ENCODE data around the gene RAE1. TPM values are rescaled to one million over a fixed set of nuclear protein-coding genes. Genes with fewer than 3 reads are reported as not detected.

RAE1 gene
- total and polyA plus RNA-seq, 2 experiments from 2014 or later, result 35.4 to 43.3 TPM

- H3F3A ChIP-seq (replicated peaks; ENCODE audit: low read depth), result no peaks in the 10 kb centered on the region
- no peak for ATAC-seq
- peaks cover 64% of the 10 kb centered on the region for H3K36me3 Mint-ChIP-seq (ENCODE audit: low read depth)
- no peak overlapping the region for H3K4me3 ChIP-seq
- no peaks in the 10 kb centered on the region for H3K9me2 ChIP-seq (ENCODE audit: insufficient read depth)
- H3K27ac Mint-ChIP-seq, result peak overlapping the region; percentile 85
- TF ChIP-seq POLR2AphosphoS5 (IDR thresholded peaks at IDR 0.05; ENCODE audit: low read depth) (no peak), JUNB (IDR thresholded peaks at IDR 0.05; ENCODE audit: unreplicated experiment) (no peak), CREB1 (CRISPR knock-in tag; IDR thresholded peaks at IDR 0.05; ENCODE audit: low read depth) (no peak), CTCF (conservative IDR thresholded peaks at IDR 0.05; ENCODE audit: low read depth in 2 of 2) (no peak)
- H3K4me1 Mint-ChIP-seq, result peaks cover 21% of the 10 kb centered on the region
- H4K20me1 ChIP-seq (replicated peaks; ENCODE audit: insufficient read depth), result peaks cover 14% of the 10 kb centered on the region
- no peak for DNase-seq (ENCODE audit: low spot score)
- no peaks in the 10 kb centered on the region for H3K4me1 ChIP-seq (ENCODE audit: insufficient read depth)
- H3K27me3 ChIP-seq (ENCODE audit: insufficient read depth), result no peaks in the 10 kb centered on the region
- no peaks in the 10 kb centered on the region for H3K9me3 Mint-ChIP-seq
- 0 out of 2 replicates have a peak, but pooled peaks cover 6% of the 10 kb centered on the region for H3K36me3 ChIP-seq (ENCODE audit: insufficient read depth)
- no peak overlapping the region for H3K4me2 ChIP-seq
- H2AFZ ChIP-seq, result no peak overlapping the region
- H3K79me2 ChIP-seq (replicated peaks; ENCODE audit: insufficient read depth), result peaks cover 81% of the 10 kb centered on the region
- H3K4me3 Mint-ChIP-seq, result no peak overlapping the region
- H3K27me3 Mint-ChIP-seq (ENCODE audit: insufficient read depth, low read depth, poor library complexity), result peaks cover 7% of the 10 kb centered on the region
- no peak overlapping the region for H3K27ac ChIP-seq (ENCODE audit: low read depth)
These were observed 48.0 kb downstream of the RAE1 start for GRCh38 chr20:57398901-57399535.

GRCh38 chr20:57399587-57400155 is 48.6 kb downstream of the RAE1 start:
- peaks cover 75% of the 10 kb centered on the region for H3K79me2 ChIP-seq (replicated peaks; ENCODE audit: insufficient read depth)
- Mint-ChIP-seq H3K4me1 (peaks cover 16% of the 10 kb centered on the region), H3K27me3 (ENCODE audit: insufficient read depth, low read depth, poor library complexity) (peaks cover 7% of the 10 kb centered on the region), H3K27ac (peak overlapping the region; percentile 80; the same call in 1 of the 2 replicates), H3K36me3 (ENCODE audit: low read depth) (peaks cover 61% of the 10 kb centered on the region), H3K4me3 (no peak overlapping the region), H3K9me3 (no peaks in the 10 kb centered on the region)
- no peaks in the 10 kb centered on the region for H3K4me1 ChIP-seq (ENCODE audit: insufficient read depth)
- 0 out of 2 replicates have a peak, but pooled peaks cover 6% of the 10 kb centered on the region for H3K36me3 ChIP-seq (ENCODE audit: insufficient read depth)
- H3F3A ChIP-seq (replicated peaks; ENCODE audit: low read depth), result no peaks in the 10 kb centered on the region
- H4K20me1 ChIP-seq (replicated peaks; ENCODE audit: insufficient read depth), result peaks cover 13% of the 10 kb centered on the region
- ATAC-seq (no peak), DNase-seq (ENCODE audit: low spot score) (no peak)
- no peak overlapping the region for H3K4me3 ChIP-seq
- no peak overlapping the region for H3K27ac ChIP-seq (ENCODE audit: low read depth)
- no peaks in the 10 kb centered on the region for H3K27me3 ChIP-seq (ENCODE audit: insufficient read depth)
- H3K4me2 ChIP-seq, result no peak overlapping the region
- no peaks in the 10 kb centered on the region for H3K9me2 ChIP-seq (ENCODE audit: insufficient read depth)
- no peak overlapping the region for H2AFZ ChIP-seq
- TF ChIP-seq POLR2AphosphoS5 (IDR thresholded peaks at IDR 0.05; ENCODE audit: low read depth), result no peak
- TF ChIP-seq REST (IDR thresholded peaks at IDR 0.05; ENCODE audit: unreplicated experiment), result no peak
- no peak for TF ChIP-seq EZH2phosphoT487 (IDR thresholded peaks at IDR 0.05; ENCODE audit: unreplicated experiment)
- TF ChIP-seq ZNF462 (CRISPR knock-in tag; IDR thresholded peaks at IDR 0.05), result no peak
- no peak for TF ChIP-seq JUNB (IDR thresholded peaks at IDR 0.05; ENCODE audit: unreplicated experiment)
- no peak for TF ChIP-seq EZH2 (IDR thresholded peaks at IDR 0.05; ENCODE audit: low read depth, unreplicated experiment)
- TF ChIP-seq STAT1 (IDR thresholded peaks at IDR 0.05; ENCODE audit: unreplicated experiment), result no peak
